SH-SY5Y (cell line): ENCODE data around the gene HPCA.

Source experiments
- GATA2 ChIP-seq: IDR thresholded peaks from 2 replicates; pipeline ENCODE4 v1.6.1; 2011; ENCODE audit warnings: mild to moderate bottlenecking, low read depth, low read length
- GATA3 ChIP-seq: IDR thresholded peaks from 2 replicates; pipeline ENCODE4 v1.6.1; 2011; ENCODE audit warnings: low read depth, mild to moderate bottlenecking, low read length, moderate library complexity

The HPCA gene

DNA sequence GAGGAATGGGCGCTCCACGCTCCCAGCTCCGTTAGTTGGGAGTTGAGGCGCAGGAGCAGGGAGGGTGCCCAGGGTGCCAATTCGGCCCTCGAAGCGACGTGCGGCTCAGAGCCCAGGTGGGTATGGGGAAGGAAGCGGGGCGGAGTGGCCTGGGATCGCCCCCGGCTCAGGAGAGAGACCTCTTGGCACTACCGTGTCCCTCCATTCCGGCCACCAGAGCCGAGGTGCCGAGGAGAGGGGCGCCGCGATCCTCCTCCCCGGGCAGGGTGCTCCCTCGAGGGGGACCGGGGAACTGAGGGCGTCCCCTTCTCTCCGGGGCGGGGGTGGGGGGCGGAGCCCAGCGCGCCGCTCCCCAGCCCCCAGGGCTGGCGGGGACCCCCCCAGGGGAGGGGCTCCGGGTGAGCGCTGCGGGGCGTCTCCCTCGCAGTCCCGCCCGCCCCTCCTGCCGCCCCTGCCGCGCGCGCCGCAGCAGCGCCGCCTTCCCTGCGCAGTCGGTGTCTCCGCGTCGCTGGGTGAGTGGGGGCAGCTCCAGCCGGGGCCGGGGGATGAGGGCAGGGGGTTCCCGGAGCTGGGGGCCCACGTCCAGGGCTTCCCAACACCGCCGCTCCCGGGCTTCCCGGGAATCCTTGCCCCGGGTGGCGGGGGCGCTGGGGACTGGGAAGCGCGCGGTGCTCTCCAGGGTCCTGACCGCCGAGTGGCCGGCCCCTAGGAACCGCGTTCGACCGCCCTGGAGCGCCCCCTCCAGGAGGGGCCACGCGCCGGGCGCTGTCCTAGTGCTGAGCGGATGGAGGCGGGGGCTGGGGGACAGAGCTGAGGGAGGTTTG, at the start of gene HPCA:
Gene HPCA (plus strand): TSS at position 488 of the 824 bp plus-strand sequence. CDS start 2,408 bp downstream, outside the sequence.
- TF ChIP-seq GATA2 = no peak
- no peak for TF ChIP-seq GATA3

GRCh38 chr1:32848354-32849063, 37.8 kb upstream of the HPCA start:
- TF ChIP-seq GATA3 = no peak
- no peak for TF ChIP-seq GATA2

DNA sequence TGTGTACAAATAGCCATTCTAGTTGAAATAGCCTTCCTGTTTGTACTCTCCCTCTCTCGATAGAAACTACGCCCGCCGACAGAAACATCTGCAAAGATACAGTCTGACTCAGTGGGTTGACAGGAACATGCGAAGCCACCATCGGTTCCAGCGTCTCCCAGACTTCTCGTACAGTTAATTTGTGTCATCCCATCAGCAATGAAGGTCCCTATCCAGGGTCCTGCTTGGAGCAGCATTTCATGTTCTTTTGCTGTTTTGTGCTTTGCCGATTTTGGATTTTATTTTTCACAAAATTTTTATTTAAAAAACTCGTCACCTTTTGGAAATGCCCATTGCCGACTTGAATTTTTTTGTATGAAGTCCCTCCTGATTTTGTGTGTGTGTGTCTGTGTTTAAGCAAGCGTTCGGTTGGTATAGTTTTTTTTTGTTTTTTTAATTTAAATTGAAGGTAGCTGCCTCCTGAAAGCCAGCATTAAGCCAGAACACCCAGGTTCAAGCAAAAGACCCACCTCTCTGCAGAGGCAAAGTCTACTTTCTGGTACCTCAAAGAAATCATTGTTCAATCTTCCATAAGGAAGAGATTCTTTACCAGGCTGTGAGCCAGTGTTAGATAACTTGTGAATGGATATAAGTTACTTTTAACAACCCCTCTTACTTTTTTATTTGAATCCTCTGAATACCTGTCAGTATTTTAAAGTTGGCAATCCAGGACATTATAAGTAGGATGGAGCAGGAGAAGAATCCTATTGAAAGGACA, 30.3 kb upstream of the HPCA start:
- TF ChIP-seq GATA2 = no peak
- no peak for TF ChIP-seq GATA3

- TF ChIP-seq GATA2 (no peak), GATA3 (no peak)
Observed at GRCh38 chr1:32858136-32858535, 28.2 kb upstream of the HPCA start.

DNA sequence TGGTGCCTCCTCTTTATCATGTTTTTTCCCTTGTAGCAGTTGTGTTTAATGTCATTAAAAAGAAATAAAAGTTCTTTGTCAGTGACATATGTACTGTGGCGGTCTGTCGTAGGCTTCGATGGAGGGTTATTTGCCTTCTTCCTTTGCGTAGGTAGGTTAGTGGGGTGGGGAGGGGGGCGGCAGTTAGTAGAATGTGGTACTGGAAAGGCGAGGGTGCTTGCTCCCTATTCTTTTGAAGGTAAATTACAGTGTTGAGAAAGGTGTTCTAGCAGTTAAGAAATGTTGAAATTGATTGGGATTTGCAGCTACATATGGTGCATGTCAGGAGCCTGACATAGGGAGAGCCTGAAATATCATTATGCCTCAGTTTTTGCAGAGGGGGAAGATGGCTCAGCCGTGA, 27.5 kb upstream of the HPCA start:
- TF ChIP-seq GATA2 = no peak
- TF ChIP-seq GATA3 = no peak

DNA sequence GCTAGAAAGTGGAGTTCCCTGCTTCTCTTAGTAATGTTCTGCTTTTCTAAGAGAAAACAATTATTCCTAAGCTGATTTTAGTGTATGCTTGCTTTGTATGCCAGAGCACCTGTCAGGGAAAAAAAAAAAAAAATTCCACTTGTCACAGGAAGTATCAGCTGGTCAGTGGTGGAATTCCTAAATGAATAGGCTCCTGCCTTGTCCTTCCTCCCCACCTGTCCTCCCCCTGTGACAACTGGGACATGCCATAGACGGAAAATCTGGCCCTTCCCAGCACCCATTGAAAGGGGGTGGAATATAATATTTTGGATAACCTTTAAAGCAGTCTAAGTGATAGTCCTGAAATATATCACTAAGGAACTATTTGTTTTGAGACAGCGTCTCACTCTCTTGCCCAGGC, 26.4 kb upstream of the HPCA start:
- TF ChIP-seq GATA3 (no peak), GATA2 (no peak)

DNA sequence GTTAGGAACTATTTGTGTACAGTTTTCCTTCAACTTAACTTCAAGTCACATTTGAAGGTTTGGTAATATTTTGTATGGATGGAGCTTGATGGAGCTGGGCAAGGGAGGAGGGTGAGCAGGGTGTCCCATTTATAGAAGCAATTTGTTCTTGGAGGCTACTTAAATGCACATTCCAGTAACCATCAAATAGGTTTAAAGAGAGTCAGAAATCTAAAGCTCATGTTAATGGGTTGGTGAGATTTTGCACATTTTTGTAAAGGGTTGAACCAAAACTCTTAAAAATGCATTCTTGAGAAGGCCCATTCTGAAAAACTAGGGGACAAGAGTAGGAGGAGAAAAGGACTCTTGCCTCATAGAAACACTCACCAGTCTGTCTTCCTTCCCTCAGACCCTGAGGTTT, 25.7 kb upstream of the HPCA start:
- TF ChIP-seq GATA2 = no peak
- TF ChIP-seq GATA3 = no peak

GRCh38 chr1:32861904-32862695, 24.2 kb upstream of the HPCA start:
- TF ChIP-seq GATA2 (no peak), GATA3 (no peak)

DNA sequence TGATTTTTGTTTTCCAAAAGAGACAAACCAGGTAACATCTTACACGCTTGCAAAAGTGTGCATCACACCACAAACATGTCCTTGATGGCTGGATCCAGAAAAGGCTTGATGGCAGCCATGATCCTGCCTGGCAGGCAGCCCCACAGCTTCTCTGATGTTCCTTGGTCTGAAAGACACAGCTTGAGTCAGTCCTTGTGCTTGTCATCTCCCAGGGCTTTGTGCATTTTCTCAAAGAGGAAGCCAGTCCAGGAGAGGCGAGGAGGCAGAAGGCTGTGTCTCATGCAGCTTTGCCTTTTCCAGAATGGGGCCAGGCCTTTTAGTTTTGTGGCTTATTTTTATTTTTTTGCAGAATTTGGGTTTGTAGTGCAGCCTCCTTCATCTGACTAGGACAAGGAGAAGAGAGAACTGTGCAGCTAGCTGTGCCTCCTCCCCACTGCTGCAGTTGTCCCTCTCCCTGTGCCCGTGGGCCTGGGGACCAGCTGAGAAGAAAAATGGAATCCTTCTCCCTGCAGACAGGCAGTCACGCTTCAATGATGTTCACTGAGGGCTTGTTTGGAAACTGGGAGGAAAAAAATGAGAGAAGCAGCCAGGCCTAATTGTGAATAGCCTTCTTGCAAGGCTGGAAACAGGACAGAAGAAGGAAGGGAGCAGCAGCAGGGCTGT, 22.9 kb upstream of the HPCA start:
- TF ChIP-seq GATA3 (no peak), GATA2 (no peak)

- TF ChIP-seq GATA3 (no peak), GATA2 (no peak)
Observed at GRCh38 chr1:32863881-32864245, 22.4 kb upstream of the HPCA start.

DNA sequence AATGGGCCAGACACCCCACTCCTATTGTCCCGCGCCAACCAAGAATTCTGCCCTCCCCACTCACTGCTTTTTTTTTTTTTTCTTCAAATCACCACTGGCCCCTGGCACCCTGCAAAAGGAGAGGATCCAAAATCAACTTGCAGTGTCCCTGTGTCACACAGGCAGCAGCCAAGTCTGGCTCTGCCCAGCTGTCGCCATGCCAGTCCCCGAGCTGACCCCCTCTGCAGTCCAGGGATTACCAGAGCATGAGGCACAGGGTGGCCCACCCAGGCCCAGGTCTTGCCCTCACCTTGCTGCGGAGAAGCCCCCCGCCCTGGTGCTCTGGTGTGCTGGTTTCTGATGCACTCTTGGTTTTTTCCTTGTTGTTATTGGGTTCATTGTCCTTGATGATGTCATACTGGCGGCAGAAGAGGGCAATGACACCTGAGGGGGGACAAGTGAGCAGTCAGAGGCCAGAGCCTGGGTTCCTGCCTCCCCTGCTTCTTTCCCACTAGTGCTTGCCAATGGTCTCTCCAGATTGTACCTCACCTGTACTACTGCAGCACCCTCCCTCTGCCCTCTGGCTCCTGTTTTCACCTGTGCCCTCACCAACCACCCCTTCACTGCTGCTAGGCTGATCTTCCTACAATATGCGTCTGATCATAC, 21.8 kb upstream of the HPCA start:
- TF ChIP-seq GATA2 (no peak), GATA3 (no peak)

GRCh38 chr1:32865639-32866405, 20.5 kb upstream of the HPCA start:
- TF ChIP-seq GATA3 (no peak), GATA2 (no peak)
